CD14-positive monocyte (primary cell): ENCODE results near the gene C19orf85. TPM values are rescaled to one million over a fixed set of nuclear protein-coding genes. Genes with fewer than 3 reads are reported as not detected.
A peak's percentile ranks its signal among the peaks of the same experiment; 100 is the strongest.

Experiments used
- DNase-seq, 3 donors: peaks; one replicate each; pipeline ENCODE4 v3.0.0-alpha.2; 2011 to 2022
- H2AFZ ChIP-seq: 2 replicates; pipeline ENCODE4 v1.6.0; 2012; ENCODE audit warnings: mild to moderate bottlenecking, low read depth, low read length, inconsistent platforms; ENCODE audit not compliant: insufficient read depth, poor library complexity, severe bottlenecking
- H3K27ac ChIP-seq, 2 donors: 1 replicate in 1 of 2; 2 replicates in 1 of 2; pipeline ENCODE4 v1.5.1; 2012 to 2013; ENCODE audit warnings: low read length in 2 of 2, control low read depth in 1 of 2, inconsistent platforms in 1 of 2, low read depth in 1 of 2, mild to moderate bottlenecking in 1 of 2
- H3K27me3 ChIP-seq, 2 donors: one replicate each; pipeline versions ENCODE4 v1.6.0 to v1.6.1; 2011 to 2013; ENCODE audit warnings: low read length in 2 of 2; ENCODE audit not compliant: control insufficient read depth in 2 of 2, insufficient read depth in 2 of 2
- H3K36me3 ChIP-seq, 2 donors: replicated peaks in 1 of 2; 1 replicate in 1 of 2; 2 replicates in 1 of 2; pipeline versions ENCODE4 v1.5.1 to v1.6.1; 2012 to 2013; ENCODE audit warnings: low read length in 2 of 2, control low read depth in 1 of 2, inconsistent platforms in 1 of 2, mild to moderate bottlenecking in 1 of 2; ENCODE audit not compliant: insufficient read depth in 2 of 2, control insufficient read depth in 1 of 2
- H3K4me1 ChIP-seq, 2 donors: 1 replicate in 1 of 2; 2 replicates in 1 of 2; pipeline versions ENCODE4 v1.5.1 to v1.6.1; 2012 to 2013; ENCODE audit warnings: low read length in 2 of 2, control low read depth in 1 of 2, inconsistent platforms in 1 of 2, mild to moderate bottlenecking in 1 of 2, moderate library complexity in 1 of 2; ENCODE audit not compliant: insufficient read depth in 2 of 2, control insufficient read depth in 1 of 2
- H3K4me2 ChIP-seq: replicated peaks from 2 replicates; pipeline ENCODE3; 2012; ENCODE audit warnings: low read length, moderate library complexity, mild to moderate bottlenecking; ENCODE audit not compliant: poor library complexity, severe bottlenecking; ENCODE audit errors: extremely low read depth
- H3K4me3 ChIP-seq, 3 experiments: fragments of 200-600 bp in 1 of 3; sonication (generic) in 1 of 3; replicated peaks in 1 of 3; 1 replicate in 2 of 3; 2 replicates in 1 of 3; pipeline ENCODE4 v1.5.1; 2011 to 2013; ENCODE audit warnings: low read length in 3 of 3, mild to moderate bottlenecking in 3 of 3, control low read depth in 2 of 3, low read depth in 2 of 3, inconsistent platforms in 1 of 3, moderate library complexity in 1 of 3
- H3K79me2 ChIP-seq: 2 replicates; pipeline ENCODE4 v1.6.0; 2012; ENCODE audit warnings: mild to moderate bottlenecking, control low read depth, inconsistent platforms, low read length, moderate library complexity; ENCODE audit not compliant: insufficient read depth
- H3K9ac ChIP-seq: 2 replicates; pipeline ENCODE4 v1.6.0; 2017; ENCODE audit warnings: low read length, mild to moderate bottlenecking; ENCODE audit not compliant: insufficient read depth, poor library complexity, severe bottlenecking
- H3K9me3 ChIP-seq, 2 donors: replicated peaks in 1 of 2; 1 replicate in 1 of 2; 2 replicates in 1 of 2; pipeline versions ENCODE4 v1.5.1 to v1.6.1; 2012 to 2013; ENCODE audit warnings: low read length in 2 of 2, control low read depth in 1 of 2; ENCODE audit not compliant: control insufficient read depth in 1 of 2, insufficient read depth in 1 of 2
- H4K20me1 ChIP-seq: 2 replicates; pipeline ENCODE4 v1.6.0; 2012; ENCODE audit warnings: mild to moderate bottlenecking, low read length, control low read depth, moderate library complexity; ENCODE audit not compliant: insufficient read depth
- H3K27ac Mint-ChIP-seq, 7 donors: one replicate each; pipeline ENCODE4 v1.8.0; 2020; ENCODE audit warnings: mild to moderate bottlenecking in 7 of 7, mixed read lengths in 7 of 7, moderate library complexity in 6 of 7, inconsistent platforms in 2 of 7
- H3K27me3 Mint-ChIP-seq, 3 donors: one replicate each; pipeline ENCODE4 v1.8.0; 2021 to 2022; ENCODE audit warnings: low read depth in 3 of 3, mild to moderate bottlenecking in 3 of 3, mixed read lengths in 3 of 3, moderate library complexity in 3 of 3, inconsistent platforms in 1 of 3
- H3K36me3 Mint-ChIP-seq, 2 donors: one replicate each; pipeline ENCODE4 v1.8.0; 2020; ENCODE audit warnings: mixed read lengths in 2 of 2, inconsistent platforms in 1 of 2, mild to moderate bottlenecking in 1 of 2
- H3K4me1 Mint-ChIP-seq: one replicate; pipeline ENCODE4 v1.8.0; 2020; ENCODE audit warnings: mild to moderate bottlenecking, mixed read lengths
- H3K4me3 Mint-ChIP-seq, 2 donors: one replicate each; pipeline ENCODE4 v1.8.0; 2020; ENCODE audit warnings: mild to moderate bottlenecking in 2 of 2, mixed read lengths in 2 of 2, moderate library complexity in 1 of 2
- H3K9me3 Mint-ChIP-seq, 7 donors: one replicate each; pipeline ENCODE4 v1.8.0; 2020 to 2022; ENCODE audit warnings: mixed read lengths in 7 of 7, mild to moderate bottlenecking in 6 of 7, moderate library complexity in 6 of 7, inconsistent platforms in 2 of 7
- WGBS: methylation state at CpG from one replicate; pipeline ENCODE4 v1.1.5; 2013; ENCODE audit warnings: missing lambda C conversion rate; ENCODE audit not compliant: insufficient coverage; 5-methylcytosine and 5-hydroxymethylcytosine counted together
- intact Hi-C, 2 donors: fragments of 100-400 bp; cut with micrococcal nuclease; formaldehyde crosslinking; loops; one replicate each; pipeline versions ENCODE4 v1.15.0 to v1.15.1; 2023
- polyA plus RNA-seq, 3 donors: library from polyadenylated mRNA; depleted of rRNA in 1 of 3; unstranded in 2 of 3; stranded (reverse) in 1 of 3; fragments of 300-500 nt in 2 of 3; fragments of >200 nt in 1 of 3; fragmentation: Illumina TruSeq in 2 of 3; gene quantifications; 1 replicate in 2 of 3; 2 replicates in 1 of 3; pipeline ENCODE4 v1.2.3, GENCODE V29; 2012 to 2021
- TF ChIP-seq, protein P1 (sequence below): fragments of 200-600 bp; IDR thresholded peaks from one replicate; pipeline ENCODE4 v1.8.0; 2022; ENCODE audit warnings: antibody characterized with exemption, mild to moderate bottlenecking

C19orf85 gene
- polyA plus RNA-seq, 3 donors: not detected

DNA sequence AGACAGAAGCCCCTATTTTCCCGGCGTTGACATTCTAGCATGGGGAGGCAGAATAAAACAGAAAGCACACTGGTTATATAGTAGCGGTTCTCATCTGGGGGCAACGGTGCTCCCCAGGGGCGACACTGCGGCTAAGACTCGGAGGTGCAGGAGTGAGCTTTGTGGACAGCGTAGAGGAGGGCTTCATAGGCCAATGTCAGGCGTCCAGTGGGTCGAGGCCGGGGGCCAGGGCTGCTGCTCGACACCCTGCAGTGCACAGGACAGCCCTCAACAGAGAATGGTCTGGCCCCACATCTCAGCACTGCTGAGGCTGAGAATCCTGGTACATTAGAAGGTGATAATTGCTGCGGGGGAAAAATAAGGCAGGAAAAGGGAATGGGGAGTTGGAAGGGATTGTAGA, 13.4 kb upstream of the C19orf85 start:
- 95% methylated on average over 13 of the region's 13 CpGs for WGBS
- H3K4me2 ChIP-seq: peak overlapping the region; percentile 77
- H3K36me3 Mint-ChIP-seq: peaks cover 12 to 17% of the 10 kb centered on the region in 2 donors
- TF ChIP-seq, protein P1, sequence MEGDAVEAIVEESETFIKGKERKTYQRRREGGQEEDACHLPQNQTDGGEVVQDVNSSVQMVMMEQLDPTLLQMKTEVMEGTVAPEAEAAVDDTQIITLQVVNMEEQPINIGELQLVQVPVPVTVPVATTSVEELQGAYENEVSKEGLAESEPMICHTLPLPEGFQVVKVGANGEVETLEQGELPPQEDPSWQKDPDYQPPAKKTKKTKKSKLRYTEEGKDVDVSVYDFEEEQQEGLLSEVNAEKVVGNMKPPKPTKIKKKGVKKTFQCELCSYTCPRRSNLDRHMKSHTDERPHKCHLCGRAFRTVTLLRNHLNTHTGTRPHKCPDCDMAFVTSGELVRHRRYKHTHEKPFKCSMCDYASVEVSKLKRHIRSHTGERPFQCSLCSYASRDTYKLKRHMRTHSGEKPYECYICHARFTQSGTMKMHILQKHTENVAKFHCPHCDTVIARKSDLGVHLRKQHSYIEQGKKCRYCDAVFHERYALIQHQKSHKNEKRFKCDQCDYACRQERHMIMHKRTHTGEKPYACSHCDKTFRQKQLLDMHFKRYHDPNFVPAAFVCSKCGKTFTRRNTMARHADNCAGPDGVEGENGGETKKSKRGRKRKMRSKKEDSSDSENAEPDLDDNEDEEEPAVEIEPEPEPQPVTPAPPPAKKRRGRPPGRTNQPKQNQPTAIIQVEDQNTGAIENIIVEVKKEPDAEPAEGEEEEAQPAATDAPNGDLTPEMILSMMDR: no peak
- no peak overlapping the region for H2AFZ ChIP-seq
- no peak overlapping the region for H3K9ac ChIP-seq
- H3K4me3 Mint-ChIP-seq: peak overlapping the region in 1 of 2 donors; percentile 85
- H3K27me3 ChIP-seq: no peaks in the 10 kb centered on the region
- intact Hi-C loops: loop anchor here in 1 of 2 donors (2.0 kb wide), 1 partner anchor 15 kb away; no protein-coding TSS in a partner anchor
- peak overlapping the region in 2 of 7 donors; percentile 5 to 93 for H3K27ac Mint-ChIP-seq
- H3K9me3 Mint-ChIP-seq: peaks cover 0 to 2% (median 0%) of the 10 kb centered on the region in 7 donors
- peak overlapping the region in 1 of 3 experiments; percentile 95 for H3K4me3 ChIP-seq
- H4K20me1 ChIP-seq: peaks cover 31% of the 10 kb centered on the region
- peaks cover 10 to 14% of the 10 kb centered on the region in 2 donors for H3K36me3 ChIP-seq
- no peak overlapping the region for H3K27ac ChIP-seq
- H3K79me2 ChIP-seq: peaks cover 23% of the 10 kb centered on the region
- DNase-seq: no peak
- H3K27me3 Mint-ChIP-seq: no peaks in the 10 kb centered on the region
- peaks cover 35% of the 10 kb centered on the region for H3K4me1 Mint-ChIP-seq
- H3K4me1 ChIP-seq: peaks cover 16 to 21% of the 10 kb centered on the region in 2 donors
- H3K9me3 ChIP-seq: no peaks in the 10 kb centered on the region

DNA sequence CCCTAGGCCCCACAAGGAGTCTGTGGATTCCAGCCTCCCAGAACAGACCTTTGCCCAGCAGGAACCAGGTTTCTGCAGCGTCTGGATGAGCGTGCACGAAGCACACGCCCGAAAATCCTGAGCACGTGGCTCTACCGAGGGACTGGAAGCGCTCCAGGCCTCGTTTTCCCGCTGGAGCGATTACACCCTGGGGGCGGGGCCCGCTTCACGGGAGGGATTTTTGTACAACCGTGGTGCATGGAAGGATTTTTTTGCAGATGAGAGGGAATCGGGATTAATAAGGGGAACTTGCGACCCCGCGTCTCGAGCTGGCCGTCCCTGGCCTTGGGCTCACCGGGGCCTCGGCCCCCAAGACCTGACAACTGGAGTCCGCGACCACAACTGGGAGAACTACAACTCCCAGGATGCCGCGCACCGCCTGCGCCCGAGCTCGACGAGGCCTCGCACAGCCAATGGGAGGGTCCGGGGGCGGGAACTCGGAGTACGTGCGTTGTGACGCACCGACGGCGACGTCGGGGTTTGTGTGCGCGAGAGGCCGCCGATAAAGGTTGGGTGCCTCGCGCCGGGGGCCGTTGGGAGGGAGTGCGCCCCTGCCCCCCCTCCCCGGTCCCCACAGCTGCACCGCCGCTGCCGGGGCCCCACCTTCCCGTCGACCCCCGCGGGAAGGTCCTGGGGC, 11.7 kb upstream of the C19orf85 start, which contains the start of gene ZNF628:
Gene ZNF628 (plus strand): TSS at position 518 of the 676 bp plus-strand sequence. CDS start 3,294 bp downstream, outside the sequence.
- Histone ChIP-seq H3K79me2 (peaks cover 23% of the 10 kb centered on the region), H4K20me1 (peaks cover 31% of the 10 kb centered on the region), H3K4me3 (peak within 1 kb of the TSS; percentile 59 to 95 (median 84)), H3K4me2 (peak within 1 kb of the TSS; percentile 77), H3K9me3 (no peaks in the 10 kb centered on the region), H2AFZ (peak within 1 kb of the TSS; percentile 89), H3K27me3 (no peaks in the 10 kb centered on the region), H3K9ac (peak within 1 kb of the TSS; percentile 42), H3K36me3 (peaks cover 3 to 6% of the 10 kb centered on the region in 2 donors), H3K27ac (peak within 1 kb of the TSS; percentile 52 to 78), H3K4me1 (peaks cover 16 to 21% of the 10 kb centered on the region in 2 donors)
- Mint-ChIP-seq H3K4me3 (peak within 1 kb of the TSS; percentile 85 to 95), H3K27me3 (peaks cover 0 to 4% (median 0%) of the 10 kb centered on the region in 3 donors), H3K27ac (peak within 1 kb of the TSS; percentile 87 to 95 (median 93)), H3K9me3 (peaks cover 0 to 2% (median 0%) of the 10 kb centered on the region in 7 donors), H3K4me1 (peaks cover 35% of the 10 kb centered on the region), H3K36me3 (peaks cover 6 to 8% of the 10 kb centered on the region in 2 donors)
- intact Hi-C loops: loop anchor here in 1 of 2 donors (2.0 kb wide), 1 partner anchor 13 kb away; no protein-coding TSS in a partner anchor
- TF ChIP-seq, protein P1: no peak
- peak; percentile 93 to 98 (median 97) for DNase-seq
- WGBS: under 1% methylated on average over 40 of the region's 61 CpGs
